HCT116 (cell line): ENCODE results near the gene ROBO1.

Experiments
- CBX3 ChIP-seq: IDR thresholded peaks from 2 replicates; pipeline ENCODE4 v1.6.1; 2012; ENCODE audit warnings: low read depth
- CEBPB ChIP-seq: IDR thresholded peaks from 2 replicates; pipeline ENCODE4 v1.6.1; 2012; ENCODE audit warnings: low read depth
- EGR1 ChIP-seq: IDR thresholded peaks from 2 replicates; pipeline ENCODE4 v1.6.1; 2012; ENCODE audit warnings: low read depth
- JUND ChIP-seq: IDR thresholded peaks from 2 replicates; pipeline ENCODE4 v1.6.1; 2012
- MAX ChIP-seq: IDR thresholded peaks from 2 replicates; pipeline ENCODE4 v1.6.1; 2012
- POLR2A ChIP-seq: IDR thresholded peaks from 2 replicates; pipeline ENCODE4 v1.7.0; 2011; ENCODE audit warnings: borderline replicate concordance; ENCODE audit not compliant: insufficient read depth, insufficient read length; ENCODE audit errors: extremely low read depth
- POLR2AphosphoS5 ChIP-seq: IDR thresholded peaks from 2 replicates; pipeline ENCODE4 v1.6.1; 2011; ENCODE audit warnings: mild to moderate bottlenecking, low read depth, low read length, moderate library complexity
- RAD21 ChIP-seq: IDR thresholded peaks from 2 replicates; pipeline ENCODE4 v1.6.1; 2012; ENCODE audit warnings: low read depth, mild to moderate bottlenecking
- REST ChIP-seq: IDR thresholded peaks from 2 replicates; pipeline ENCODE4 v1.6.1; 2012; ENCODE audit warnings: low read depth
- SP1 ChIP-seq: IDR thresholded peaks from 2 replicates; pipeline ENCODE4 v1.6.1; 2012; ENCODE audit warnings: low read depth
- SRF ChIP-seq: IDR thresholded peaks from 2 replicates; pipeline ENCODE4 v1.6.1; 2012; ENCODE audit warnings: low read depth
- TCF7L2 ChIP-seq: IDR thresholded peaks from 2 replicates; pipeline ENCODE4 v1.7.0; 2011; ENCODE audit warnings: borderline replicate concordance, inconsistent platforms; ENCODE audit not compliant: insufficient read depth, insufficient read length; ENCODE audit errors: extremely low read depth
- TF ChIP-seq, protein P1 (sequence below), 3 experiments: fragments of 200-600 bp in 1 of 3; sonication (generic) in 1 of 3; IDR thresholded peaks in 2 of 3; conservative IDR thresholded peaks in 1 of 3; 2 replicates each; pipeline ENCODE4 v1.5.1; 2012 to 2017; ENCODE audit warnings: low read depth in 2 of 3, low read length in 2 of 3, antibody characterized with exemption in 1 of 3, borderline replicate concordance in 1 of 3, control low read depth in 1 of 3, mild to moderate bottlenecking in 1 of 3, mixed read lengths in 1 of 3, mixed run types in 1 of 3, moderate library complexity in 1 of 3; ENCODE audit not compliant: insufficient read depth in 1 of 3

DNA sequence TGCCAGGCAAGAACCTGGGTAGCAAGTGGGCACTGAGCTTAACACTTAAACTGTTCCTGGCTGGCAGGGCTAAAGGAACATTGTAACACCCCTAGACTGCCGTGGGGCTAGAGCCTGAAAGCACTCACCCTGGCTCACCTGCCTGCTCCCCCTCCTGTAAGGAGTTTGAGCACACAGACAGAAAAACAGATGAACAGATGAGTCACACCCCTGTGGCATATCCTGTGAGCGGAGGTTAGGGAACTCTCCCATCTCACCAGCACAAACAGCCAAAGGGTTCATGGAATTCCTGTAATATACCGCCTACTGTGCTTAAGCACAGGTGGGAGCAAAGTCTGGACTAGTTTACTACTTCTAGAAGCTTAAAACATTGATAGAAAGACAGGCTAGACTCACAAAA, 300.1 kb downstream of the ROBO1 start:
- TF ChIP-seq CEBPB (no peak), EGR1 (no peak), MAX (no peak), TCF7L2 (no peak), POLR2A (no peak), JUND (no peak), REST (no peak), SRF (no peak), RAD21 (no peak), SP1 (no peak), CBX3 (no peak), POLR2AphosphoS5 (no peak)
- TF ChIP-seq, protein P1, sequence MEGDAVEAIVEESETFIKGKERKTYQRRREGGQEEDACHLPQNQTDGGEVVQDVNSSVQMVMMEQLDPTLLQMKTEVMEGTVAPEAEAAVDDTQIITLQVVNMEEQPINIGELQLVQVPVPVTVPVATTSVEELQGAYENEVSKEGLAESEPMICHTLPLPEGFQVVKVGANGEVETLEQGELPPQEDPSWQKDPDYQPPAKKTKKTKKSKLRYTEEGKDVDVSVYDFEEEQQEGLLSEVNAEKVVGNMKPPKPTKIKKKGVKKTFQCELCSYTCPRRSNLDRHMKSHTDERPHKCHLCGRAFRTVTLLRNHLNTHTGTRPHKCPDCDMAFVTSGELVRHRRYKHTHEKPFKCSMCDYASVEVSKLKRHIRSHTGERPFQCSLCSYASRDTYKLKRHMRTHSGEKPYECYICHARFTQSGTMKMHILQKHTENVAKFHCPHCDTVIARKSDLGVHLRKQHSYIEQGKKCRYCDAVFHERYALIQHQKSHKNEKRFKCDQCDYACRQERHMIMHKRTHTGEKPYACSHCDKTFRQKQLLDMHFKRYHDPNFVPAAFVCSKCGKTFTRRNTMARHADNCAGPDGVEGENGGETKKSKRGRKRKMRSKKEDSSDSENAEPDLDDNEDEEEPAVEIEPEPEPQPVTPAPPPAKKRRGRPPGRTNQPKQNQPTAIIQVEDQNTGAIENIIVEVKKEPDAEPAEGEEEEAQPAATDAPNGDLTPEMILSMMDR (IDR thresholded peaks at IDR 0.05 in 2 of 3, conservative IDR thresholded peaks at IDR 0.05 in 1 of 3; ENCODE audit: borderline replicate concordance in 1 of 3, insufficient read depth in 1 of 3, low read depth in 2 of 3, low read length in 2 of 3) = no peak
